HEK293 (cell line): ENCODE results near the gene ACOD1.

Experiments
- CTCF ChIA-PET: fragments of 350-600 bp; formaldehyde crosslinking; extraction: SDS; loops from one replicate; lab custom pipeline; 2021; ENCODE audit warnings: antibody characterized with exemption; lab: Yijun Ruan, JAX
- POLR2A ChIA-PET: fragments of 300-600 bp; formaldehyde crosslinking; extraction: SDS; loops from one replicate; lab custom pipeline; 2020; ENCODE audit warnings: antibody characterized with exemption, inconsistent platforms; lab: Yijun Ruan, JAX
- H3K27ac ChIP-seq: fragments of 200-500 bp; sonication (Bioruptor generic); 2 replicates; pipeline ENCODE4 v1.5.1; 2014; ENCODE audit warnings: low read depth, low read length, control low read depth, inconsistent platforms; ENCODE audit errors: extremely low read depth
- H3K36me3 ChIP-seq, 2 experiments: fragments of 200-500 bp in 1 of 2; sonication (Bioruptor generic) in 1 of 2; 1 replicate in 1 of 2; 2 replicates in 1 of 2; pipeline ENCODE4 v1.5.1; 2014 to 2017; ENCODE audit warnings: inconsistent platforms in 2 of 2, low read length in 2 of 2; ENCODE audit not compliant: control insufficient read depth in 2 of 2, insufficient read depth in 1 of 2
- H3K4me1 ChIP-seq: fragments of 200-500 bp; sonication (Bioruptor generic); 2 replicates; pipeline ENCODE4 v1.5.1; 2014; ENCODE audit warnings: mild to moderate bottlenecking, low read length, inconsistent platforms; ENCODE audit not compliant: control insufficient read depth, insufficient read depth
- H3K4me3 ChIP-seq: 2 replicates; pipeline ENCODE4 v1.5.1; 2011; ENCODE audit warnings: low read depth, mild to moderate bottlenecking, control low read depth, low read length, moderate library complexity
- H3K9me3 ChIP-seq: fragments of 200-500 bp; sonication (Bioruptor generic); 2 replicates; pipeline ENCODE4 v1.5.1; 2014; ENCODE audit warnings: low read depth, low read length, inconsistent platforms; ENCODE audit not compliant: control insufficient read depth, insufficient read depth
- AEBP2 ChIP-seq: fragments of 450-650 bp; formaldehyde crosslinking; IDR thresholded peaks from 2 replicates; pipeline ENCODE4 v1.5.1; 2016; ENCODE audit warnings: missing biosample characterization, missing genetic modification characterization, borderline replicate concordance
- FEZF1 ChIP-seq: fragments of 450-650 bp; formaldehyde crosslinking; IDR thresholded peaks from 2 replicates; pipeline ENCODE4 v1.5.1; 2016; ENCODE audit warnings: missing biosample characterization, missing genetic modification characterization
- GLIS2 ChIP-seq: fragments of 450-650 bp; formaldehyde crosslinking; IDR thresholded peaks from 2 replicates; pipeline ENCODE4 v1.5.1; 2016; ENCODE audit warnings: missing biosample characterization, missing genetic modification characterization
- HOXA7 ChIP-seq: sonication (generic); formaldehyde crosslinking; IDR thresholded peaks from 2 replicates; pipeline ENCODE4 v1.8.1; 2022; ENCODE audit warnings: missing genetic modification reagents, borderline replicate concordance
- IKZF3 ChIP-seq: fragments of 450-650 bp; IDR thresholded peaks from 2 replicates; pipeline ENCODE4 v1.5.0; 2018; ENCODE audit warnings: missing biosample characterization, mild to moderate bottlenecking, missing genetic modification characterization, moderate library complexity
- KLF17 ChIP-seq: fragments of 450-650 bp; formaldehyde crosslinking; IDR thresholded peaks from 2 replicates; pipeline ENCODE4 v1.5.1; 2016; ENCODE audit warnings: missing biosample characterization, missing genetic modification characterization
- MZF1 ChIP-seq: fragments of 450-650 bp; formaldehyde crosslinking; IDR thresholded peaks from 2 replicates; pipeline ENCODE4 v1.5.1; 2017; ENCODE audit warnings: missing biosample characterization, missing genetic modification characterization, borderline replicate concordance
- YY2 ChIP-seq: fragments of 450-650 bp; formaldehyde crosslinking; IDR thresholded peaks from 2 replicates; pipeline ENCODE4 v1.5.1; 2016; ENCODE audit warnings: missing biosample characterization, missing genetic modification characterization
- ZFP3 ChIP-seq: fragments of 450-650 bp; formaldehyde crosslinking; IDR thresholded peaks from 2 replicates; pipeline ENCODE4 v1.5.1; 2016; ENCODE audit warnings: low read depth, missing biosample characterization, missing genetic modification characterization
- ZNF112 ChIP-seq: fragments of 450-650 bp; formaldehyde crosslinking; IDR thresholded peaks from 2 replicates; pipeline ENCODE4 v1.5.0; 2017; ENCODE audit warnings: missing biosample characterization, missing genetic modification characterization
- ZNF132 ChIP-seq: fragments of 450-650 bp; formaldehyde crosslinking; IDR thresholded peaks from 2 replicates; pipeline ENCODE4 v1.5.1; 2017; ENCODE audit warnings: missing biosample characterization, missing genetic modification characterization, borderline replicate concordance
- ZNF157 ChIP-seq: fragments of 450-650 bp; formaldehyde crosslinking; IDR thresholded peaks from 2 replicates; pipeline ENCODE4 v1.5.1; 2016; ENCODE audit warnings: missing biosample characterization, missing genetic modification characterization
- ZNF169 ChIP-seq: fragments of 450-650 bp; formaldehyde crosslinking; IDR thresholded peaks from 2 replicates; pipeline ENCODE4 v1.5.1; 2016; ENCODE audit warnings: missing biosample characterization, missing genetic modification characterization
- ZNF175 ChIP-seq: fragments of 450-650 bp; formaldehyde crosslinking; IDR thresholded peaks from 2 replicates; pipeline ENCODE4 v1.5.1; 2016; ENCODE audit warnings: missing biosample characterization, missing genetic modification characterization
- ZNF19 ChIP-seq: fragments of 450-650 bp; formaldehyde crosslinking; IDR thresholded peaks from 2 replicates; pipeline ENCODE4; 2016; ENCODE audit warnings: missing biosample characterization, missing genetic modification characterization, low read depth
- ZNF266 ChIP-seq: fragments of 450-650 bp; formaldehyde crosslinking; IDR thresholded peaks from 2 replicates; pipeline ENCODE4 v1.5.1; 2016; ENCODE audit warnings: missing biosample characterization, missing genetic modification characterization, low read depth
- ZNF274 ChIP-seq, 2 experiments: fragments of 200-500 bp in 1 of 2; fragments of 450-650 bp in 1 of 2; sonication (Bioruptor generic) in 1 of 2; formaldehyde crosslinking in 1 of 2; IDR thresholded peaks; 2 replicates each; pipeline versions ENCODE4 v1.5.1 to v1.6.1; 2014 to 2016; ENCODE audit warnings: borderline replicate concordance in 1 of 2, inconsistent platforms in 1 of 2, low read length in 1 of 2, missing biosample characterization in 1 of 2, missing genetic modification characterization in 1 of 2
- ZNF394 ChIP-seq: fragments of 450-650 bp; formaldehyde crosslinking; IDR thresholded peaks from 2 replicates; pipeline ENCODE4 v1.5.1; 2016; ENCODE audit warnings: missing biosample characterization, missing genetic modification characterization, mild to moderate bottlenecking, moderate library complexity, borderline replicate concordance
- ZNF404 ChIP-seq: fragments of 450-650 bp; formaldehyde crosslinking; IDR thresholded peaks from 2 replicates; pipeline ENCODE4 v1.5.1; 2017; ENCODE audit warnings: missing biosample characterization, missing genetic modification characterization
- ZNF501 ChIP-seq: fragments of 450-650 bp; formaldehyde crosslinking; IDR thresholded peaks from 2 replicates; pipeline ENCODE4 v1.5.1; 2016; ENCODE audit warnings: missing biosample characterization, missing genetic modification characterization
- ZNF580 ChIP-seq: fragments of 450-650 bp; formaldehyde crosslinking; IDR thresholded peaks from 2 replicates; pipeline ENCODE4 v1.5.1; 2016; ENCODE audit warnings: missing biosample characterization, missing genetic modification characterization
- ZNF596 ChIP-seq: fragments of 450-650 bp; IDR thresholded peaks from 2 replicates; pipeline ENCODE4 v1.5.0; 2018; ENCODE audit warnings: missing biosample characterization, mild to moderate bottlenecking, missing genetic modification characterization, moderate library complexity
- ZNF629 ChIP-seq: fragments of 450-650 bp; formaldehyde crosslinking; IDR thresholded peaks from 2 replicates; pipeline ENCODE4 v1.5.1; 2017; ENCODE audit warnings: missing biosample characterization, missing genetic modification characterization
- ZNF768 ChIP-seq: fragments of 450-650 bp; formaldehyde crosslinking; IDR thresholded peaks from 2 replicates; pipeline ENCODE4 v1.5.1; 2018; ENCODE audit warnings: missing biosample characterization, mild to moderate bottlenecking, missing genetic modification characterization
- TF ChIP-seq, protein P1 (sequence below): fragments of 450-650 bp; formaldehyde crosslinking; IDR thresholded peaks from 2 replicates; pipeline ENCODE4 v1.5.1; 2016; ENCODE audit warnings: missing biosample characterization, missing genetic modification characterization

The ACOD1 gene

DNA sequence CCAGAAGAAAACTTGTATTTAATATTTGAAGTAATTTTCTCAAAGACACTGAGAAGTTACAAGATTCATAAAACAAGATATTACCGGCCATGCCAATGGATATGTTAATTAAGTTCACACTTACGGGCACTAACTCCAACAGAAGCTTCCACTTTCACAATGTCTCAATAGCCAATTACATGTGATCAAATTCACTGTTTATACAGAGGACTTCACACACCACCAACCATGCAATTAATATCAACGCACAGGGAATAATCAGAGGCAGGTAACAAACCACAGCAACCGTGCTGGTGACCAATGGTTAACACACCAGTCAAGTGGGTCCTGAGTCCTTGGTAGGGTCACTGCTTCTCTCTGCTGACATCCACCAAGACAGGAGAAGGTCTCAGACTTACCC, 5.9 kb upstream of the ACOD1 start:
- CTCF ChIA-PET, result interaction anchor here (0.8 kb wide), 1 partner anchor 34 kb away, joined by 3 read pairs; no protein-coding TSS in a partner anchor
- H3K4me1 ChIP-seq, result no peaks in the 10 kb centered on the region

GRCh38 chr13:76943646-76944045, 4.7 kb upstream of the ACOD1 start:
- Histone ChIP-seq H3K4me1 (no peaks in the 10 kb centered on the region), H3K36me3 (no peaks in the 10 kb centered on the region), H3K9me3 (no peaks in the 10 kb centered on the region), H3K27ac (no peak overlapping the region), H3K4me3 (no peak overlapping the region)
- ChIA-PET CTCF (interaction anchor here (0.6 kb wide), 1 partner anchor 49 kb away, joined by 3 read pairs; no protein-coding TSS in a partner anchor), POLR2A (no interaction called here)
- TF ChIP-seq KLF17 (tag by site-specific recombination) (no peak), ZNF274 (IDR thresholded peaks at IDR 0.05; ENCODE audit: low read length) (no peak), ZNF274 (tag by site-specific recombination; IDR thresholded peaks at IDR 0.05; ENCODE audit: borderline replicate concordance) (no peak), ZNF132 (tag by site-specific recombination) (no peak), IKZF3 (no peak), HOXA7 (CRISPR knock-in tag) (no peak), ZNF580 (no peak), ZNF768 (no peak), ZNF157 (tag by site-specific recombination) (no peak), GLIS2 (tag by site-specific recombination) (no peak), AEBP2 (tag by site-specific recombination) (no peak), ZNF169 (tag by site-specific recombination) (no peak), ZNF266 (no peak)
- TF ChIP-seq, protein P1, sequence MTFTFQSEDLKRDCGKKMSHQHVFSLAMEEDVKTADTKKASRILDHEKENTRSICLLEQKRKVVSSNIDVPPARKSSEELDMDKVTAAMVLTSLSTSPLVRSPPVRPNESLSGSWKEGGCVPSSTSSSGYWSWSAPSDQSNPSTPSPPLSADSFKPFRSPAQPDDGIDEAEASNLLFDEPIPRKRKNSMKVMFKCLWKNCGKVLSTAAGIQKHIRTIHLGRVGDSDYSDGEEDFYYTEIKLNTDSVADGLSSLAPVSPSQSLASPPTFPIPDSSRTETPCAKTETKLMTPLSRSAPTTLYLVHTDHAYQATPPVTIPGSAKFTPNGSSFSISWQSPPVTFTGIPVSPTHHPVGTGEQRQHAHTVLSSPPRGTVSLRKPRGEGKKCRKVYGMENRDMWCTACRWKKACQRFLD (tag by site-specific recombination), result no peak

More for the DNA sequence above, 5.9 kb upstream of the ACOD1 start:
- TF ChIP-seq ZNF629 (tag by site-specific recombination) (no peak), ZNF19 (tag by site-specific recombination) (no peak)
- H3K9me3 ChIP-seq, result no peaks in the 10 kb centered on the region
- no peak overlapping the region for H3K27ac ChIP-seq
- no peak overlapping the region for H3K4me3 ChIP-seq
- no peaks in the 10 kb centered on the region for H3K36me3 ChIP-seq
- POLR2A ChIA-PET, result no interaction called here

- Histone ChIP-seq H3K36me3 (no peaks in the 10 kb centered on the region), H3K4me1 (no peaks in the 10 kb centered on the region), H3K27ac (no peak overlapping the region), H3K4me3 (no peak overlapping the region), H3K9me3 (no peaks in the 10 kb centered on the region)
- ChIA-PET CTCF (no interaction called here), POLR2A (no interaction called here)
- TF ChIP-seq ZNF394 (tag by site-specific recombination) (no peak), FEZF1 (tag by site-specific recombination) (no peak), ZNF404 (tag by site-specific recombination) (no peak), ZNF501 (tag by site-specific recombination) (no peak), ZFP3 (tag by site-specific recombination) (no peak), MZF1 (tag by site-specific recombination) (no peak), ZNF596 (tag by site-specific recombination) (no peak), ZNF175 (tag by site-specific recombination) (no peak), YY2 (no peak), ZNF274 (IDR thresholded peaks at IDR 0.05; ENCODE audit: low read length) (no peak), ZNF274 (tag by site-specific recombination; IDR thresholded peaks at IDR 0.05; ENCODE audit: borderline replicate concordance) (no peak), ZNF112 (tag by site-specific recombination) (no peak)
Observed at GRCh38 chr13:76944456-76944855, 3.9 kb upstream of the ACOD1 start.
